SK-MEL-5 (cell line): ENCODE measurements around the gene FASTK. TPM values are rescaled to one million over a fixed set of nuclear protein-coding genes. Genes with fewer than 3 reads are reported as not detected.

Source experiments
- DNase-seq: peaks from one replicate; pipeline ENCODE4 v3.0.0-alpha.2; 2016; ENCODE audit warnings: low read depth, low spot score
- in situ Hi-C: cut with HindIII; loops from 2 replicates; pipeline ENCODE4 v1.10.0; 2016; ENCODE audit warnings: low sequenced_read_pairs, high pct_unique_total_duplicates, low pct_unique_long_range_greater_than_20kb
- polyA plus RNA-seq, 2 experiments: library from polyadenylated mRNA; depleted of rRNA; stranded (reverse); fragments of >200 nt; gene quantifications; 2 replicates each; pipeline ENCODE4 v1.2.3, GENCODE V29; 2015
- total RNA-seq: library from RNA; depleted of rRNA; stranded (reverse); fragments of >200 nt; shearing (Covaris generic); gene quantifications from 2 replicates; pipeline ENCODE4 v1.2.3, GENCODE V29; 2014; rRNA removed

FASTK gene
- 113 and 130 TPM in 2 replicates for total RNA-seq
- 143 and 146 TPM in 2 replicates for polyA plus RNA-seq (2015; cell fraction: cytosol; rRNA removed)
- polyA plus RNA-seq (2015; cell fraction: nucleus; rRNA removed), result 1,663 and 1,755 TPM in 2 replicates

GRCh38 chr7:151080522-151081169 lies at the start of gene FASTK:
Gene FASTK, minus strand, starts transcription at chr7:151080809. Its CDS starts 43 bp downstream, at chr7:151080766.
- in situ Hi-C loops, result no loop called here
- peak; percentile 95 for DNase-seq

GRCh38 chr7:151129960-151130591 lies 49.5 kb upstream of the FASTK start:
- in situ Hi-C loops, result no loop called here
- DNase-seq, result no peak

GRCh38 chr7:151129117-151129959 lies 48.7 kb upstream of the FASTK start:
- no peak for DNase-seq
- in situ Hi-C loops, result no loop called here

- DNase-seq, result no peak
- in situ Hi-C loops, result no loop called here
Observed at GRCh38 chr7:151128716-151129115, 48.1 kb upstream of the FASTK start.

- in situ Hi-C loops, result no loop called here
- DNase-seq, result no peak
Observed at GRCh38 chr7:151128144-151128543, 47.5 kb upstream of the FASTK start.

GRCh38 chr7:151126491-151127137 lies 46.0 kb upstream of the FASTK start:
- in situ Hi-C loops, result no loop called here

GRCh38 chr7:151125846-151126481 lies 45.4 kb upstream of the FASTK start:
- DNase-seq, result no peak
- in situ Hi-C loops, result no loop called here

More at GRCh38 chr7:151126491-151127137, 46.0 kb upstream of the FASTK start:
- no peak for DNase-seq

- DNase-seq, result no peak
- in situ Hi-C loops, result no loop called here
Observed at GRCh38 chr7:151125470-151125845, 44.8 kb upstream of the FASTK start.

- in situ Hi-C loops, result no loop called here
- no peak for DNase-seq
Observed at GRCh38 chr7:151124899-151125399, 44.3 kb upstream of the FASTK start.

GRCh38 chr7:151124481-151124880 lies 43.9 kb upstream of the FASTK start:
- in situ Hi-C loops, result no loop called here
- DNase-seq, result no peak

- in situ Hi-C loops, result no loop called here
- peak; percentile 90 for DNase-seq
Observed at GRCh38 chr7:151123822-151124464, 43.3 kb upstream of the FASTK start.

- in situ Hi-C loops, result no loop called here
- no peak for DNase-seq
Observed at GRCh38 chr7:151123158-151123821, 42.7 kb upstream of the FASTK start.

GRCh38 chr7:151122796-151123157 lies 42.2 kb upstream of the FASTK start:
- no peak for DNase-seq
- in situ Hi-C loops, result no loop called here

- DNase-seq, result no peak
- in situ Hi-C loops, result no loop called here
Observed at GRCh38 chr7:151122276-151122675, 41.7 kb upstream of the FASTK start.

GRCh38 chr7:151121380-151122170 lies 41.0 kb upstream of the FASTK start:
- no peak for DNase-seq
- in situ Hi-C loops, result no loop called here

- no peak for DNase-seq
- in situ Hi-C loops, result no loop called here
Observed at GRCh38 chr7:151120896-151121295, 40.3 kb upstream of the FASTK start.
